GM18520 (cell line): ENCODE results near the gene TTC21B.
"Not testable (repeated sequence)": the region's sequence is repeated elsewhere in the genome, so short reads cannot be mapped to it uniquely, and the experiment has no call there.

Source experiments
- ATAC-seq: cut with Tn5 transposase; IDR thresholded peaks from one replicate; pipeline ENCODE4 v1.9.1; 2021; ENCODE audit not compliant: unreplicated experiment

TTC21B gene

DNA sequence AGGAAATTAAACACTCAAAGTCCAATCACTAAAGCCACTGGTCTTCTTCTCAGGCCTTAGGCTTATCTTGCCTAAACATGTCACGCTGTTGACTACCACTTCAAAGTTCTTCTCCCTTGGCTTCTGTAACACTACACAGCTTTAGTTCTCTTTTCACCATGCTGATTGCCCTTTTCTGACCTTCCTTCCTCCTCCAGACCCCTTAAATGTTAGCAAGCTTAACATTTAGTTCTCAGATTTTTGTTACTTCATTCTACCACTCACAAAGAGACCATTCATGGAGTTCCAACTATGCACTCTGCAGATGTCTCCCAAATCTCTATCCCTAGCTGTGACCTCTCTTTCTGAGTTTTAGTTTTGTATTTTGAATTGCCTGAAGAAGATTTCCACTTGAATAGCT is 64.4 kb downstream of the TTC21B start:
- ATAC-seq, result no peak

DNA sequence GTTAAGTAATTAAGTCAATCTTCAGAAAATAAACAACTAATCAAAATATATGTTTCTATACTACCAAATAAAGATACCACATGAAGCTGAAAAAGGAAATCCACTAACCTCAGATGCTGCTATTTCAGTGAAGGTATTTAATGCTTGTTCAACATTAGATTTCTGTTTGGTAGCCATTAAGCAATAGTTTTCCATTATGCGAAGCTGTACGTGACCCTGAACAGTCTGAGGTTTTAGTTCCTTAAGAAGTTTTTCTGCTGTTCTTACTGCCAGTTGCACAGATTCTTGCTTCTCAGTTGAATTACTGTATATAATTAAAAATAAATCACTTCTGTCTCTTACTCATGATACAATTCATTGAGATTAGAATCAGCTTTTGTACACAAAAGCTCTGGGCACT is 65.4 kb downstream of the TTC21B start:
- ATAC-seq, result no peak

DNA sequence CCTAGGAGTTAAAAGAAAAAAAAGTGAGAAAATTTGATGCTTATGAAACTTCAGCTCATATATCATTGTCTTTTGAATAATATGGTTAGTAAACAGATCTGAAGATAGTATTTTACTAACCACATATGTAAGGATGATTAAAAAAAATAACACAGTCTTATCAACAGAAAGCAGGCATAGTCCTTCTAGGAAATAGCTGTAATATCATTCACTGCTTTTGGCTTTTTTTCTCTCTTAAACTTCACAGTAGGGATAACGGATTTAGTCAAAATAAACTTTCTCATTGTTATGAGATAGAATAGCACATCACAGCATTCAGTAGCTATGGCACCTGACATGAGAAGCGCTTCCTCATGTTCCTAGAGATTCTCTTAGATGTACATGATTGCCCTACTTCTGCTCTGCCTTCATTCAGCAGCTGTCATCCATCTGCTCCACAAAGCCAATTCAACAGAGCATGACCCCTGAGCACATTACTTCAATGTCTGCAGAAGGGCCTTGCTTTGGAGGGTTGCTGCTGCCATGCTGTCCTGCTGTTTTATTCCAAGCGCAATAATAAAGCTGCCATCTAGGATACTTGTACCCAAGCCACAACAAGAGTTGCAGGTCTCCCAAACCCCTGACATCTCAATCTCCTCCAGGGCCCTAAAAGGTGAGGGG is 67.0 kb downstream of the TTC21B start:
- ATAC-seq, result no peak

DNA sequence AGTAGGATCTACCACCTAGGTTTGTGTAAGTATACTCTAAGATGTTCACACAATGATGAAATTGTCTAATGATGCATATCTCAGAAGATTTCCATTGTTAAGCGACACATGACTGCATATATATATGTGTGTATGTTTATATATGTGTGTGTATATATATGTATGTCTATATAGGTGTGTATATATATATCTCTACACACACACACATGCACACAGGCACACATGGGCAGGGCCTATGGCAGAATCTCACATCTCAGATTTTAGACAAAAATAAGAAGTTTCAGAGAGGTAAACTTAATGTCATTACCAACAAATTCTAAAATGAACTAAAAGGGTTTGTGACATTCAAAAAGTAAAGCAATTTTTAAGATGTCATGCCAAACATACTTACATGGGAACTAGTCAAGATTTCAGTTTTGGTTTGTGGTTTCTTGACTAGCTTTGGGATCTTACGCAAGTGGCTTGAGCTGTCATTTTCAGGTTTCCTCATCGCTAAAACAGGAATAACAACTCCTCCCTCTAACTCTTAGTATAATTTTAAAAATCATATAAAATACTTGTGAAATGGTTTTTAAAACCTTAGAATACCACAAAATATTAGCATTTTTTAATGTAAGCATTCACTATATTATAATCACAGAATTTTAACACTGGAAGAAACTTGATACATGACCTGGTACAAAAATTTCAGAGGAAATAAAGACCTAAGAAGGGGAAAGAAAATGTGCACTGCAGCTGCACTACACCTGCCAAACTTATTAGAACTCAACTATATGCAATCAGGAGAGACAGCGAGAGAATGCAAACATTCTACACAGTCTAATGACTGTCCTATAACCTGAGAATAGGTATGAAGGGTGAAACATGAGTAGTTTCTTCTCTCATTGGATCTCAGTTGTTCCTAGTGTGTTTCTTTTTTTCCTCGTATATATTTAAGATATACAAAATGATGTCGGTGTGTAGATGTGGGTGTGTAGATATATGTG is 75.7 kb downstream of the TTC21B start:
- peak; percentile 61 for ATAC-seq

DNA sequence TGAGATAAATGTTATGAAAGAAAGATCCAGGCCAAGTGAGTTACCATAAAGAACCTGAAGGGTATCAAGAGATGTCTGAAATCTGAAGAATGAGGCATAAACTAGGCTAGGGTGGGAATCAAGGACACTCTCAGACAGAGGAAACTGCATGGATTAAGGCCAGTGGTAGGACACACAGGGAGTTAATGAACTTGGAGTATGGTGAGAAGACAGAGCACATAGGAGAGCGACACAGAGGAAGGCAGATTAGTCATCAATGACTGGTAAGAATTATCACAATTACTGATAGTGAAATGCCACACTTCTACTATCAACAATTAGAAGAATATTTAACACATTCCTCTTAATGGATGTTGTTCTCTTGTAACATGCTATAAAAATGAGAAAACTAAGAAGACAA is 76.9 kb downstream of the TTC21B start:
- no peak for ATAC-seq

DNA sequence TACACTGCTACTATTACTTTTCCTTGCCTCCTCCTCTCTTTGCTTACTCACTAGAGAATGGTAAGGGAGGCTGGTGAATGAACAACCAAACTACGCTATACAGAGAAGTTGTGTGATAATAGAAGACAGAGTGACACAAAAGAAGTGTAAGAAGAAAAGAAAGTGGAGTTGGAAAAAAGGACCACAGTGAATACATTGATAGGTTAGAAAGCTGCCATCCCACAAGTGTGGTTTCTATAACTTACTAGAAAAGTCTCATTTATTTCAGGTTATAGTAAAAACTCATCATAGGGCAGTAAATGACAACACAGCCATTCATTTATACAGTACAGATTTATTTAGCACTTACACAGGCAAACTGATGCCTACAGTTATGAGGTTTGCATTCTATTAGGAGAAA is 77.3 kb downstream of the TTC21B start:
- ATAC-seq, result no peak

DNA sequence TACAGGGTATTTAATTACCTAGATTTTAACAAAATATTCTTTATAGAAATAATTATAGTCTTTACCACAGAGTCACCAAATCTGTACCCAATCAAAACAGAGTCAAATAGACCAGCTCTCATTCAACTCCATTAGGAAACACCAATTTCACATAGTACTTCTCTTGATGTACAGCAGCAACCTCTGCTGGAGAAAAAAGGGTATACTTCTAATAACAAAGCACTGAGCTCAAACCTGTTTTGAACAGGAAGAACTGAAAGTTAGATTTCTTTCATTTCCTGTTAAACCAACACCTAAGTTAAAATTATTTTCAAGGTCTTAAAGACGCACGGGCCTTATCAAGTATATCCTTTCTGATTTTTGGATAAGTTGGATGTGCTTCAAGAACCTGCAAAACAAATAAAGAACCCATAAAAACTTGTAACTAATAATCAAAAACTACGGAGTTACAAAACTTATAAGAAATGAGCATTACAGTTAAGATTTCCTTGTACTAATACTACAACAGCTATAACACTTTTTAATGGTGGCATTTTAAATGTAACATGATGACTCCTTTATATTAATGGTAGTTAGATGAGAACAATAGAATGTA is 79.0 kb downstream of the TTC21B start:
- ATAC-seq, result peak; percentile 79

DNA sequence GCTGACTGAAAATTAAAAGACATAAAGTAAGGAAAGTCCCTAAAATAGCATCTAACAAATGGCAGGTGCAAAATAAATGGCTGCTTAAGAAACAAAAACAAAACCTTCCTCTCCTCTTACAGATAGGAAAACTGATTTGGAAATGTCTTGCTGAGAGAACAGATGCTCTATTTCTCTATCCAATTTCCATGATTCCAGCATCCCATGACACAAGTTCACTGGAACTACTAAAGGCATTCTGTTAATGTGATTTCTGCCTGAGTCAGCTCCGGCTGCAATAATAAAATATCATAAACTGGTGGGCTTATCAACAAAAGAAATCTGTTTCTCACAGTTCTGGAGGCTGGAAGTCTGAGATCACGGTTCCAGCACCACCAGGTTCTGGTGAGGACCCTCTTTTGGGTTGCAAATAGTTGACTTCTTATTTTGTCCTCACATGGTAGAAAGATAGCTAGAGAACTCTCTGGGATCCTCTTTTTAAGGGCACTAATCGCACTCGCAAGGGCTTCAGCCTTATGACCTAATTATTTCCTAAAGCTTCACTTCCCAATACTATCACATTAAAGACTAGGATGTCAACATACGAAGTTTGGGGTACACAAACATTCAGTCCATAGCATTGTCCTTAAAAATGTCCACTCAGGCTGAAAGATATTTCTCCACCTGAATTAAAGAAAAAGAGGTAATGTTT is 81.3 kb downstream of the TTC21B start:
- no peak for ATAC-seq

DNA sequence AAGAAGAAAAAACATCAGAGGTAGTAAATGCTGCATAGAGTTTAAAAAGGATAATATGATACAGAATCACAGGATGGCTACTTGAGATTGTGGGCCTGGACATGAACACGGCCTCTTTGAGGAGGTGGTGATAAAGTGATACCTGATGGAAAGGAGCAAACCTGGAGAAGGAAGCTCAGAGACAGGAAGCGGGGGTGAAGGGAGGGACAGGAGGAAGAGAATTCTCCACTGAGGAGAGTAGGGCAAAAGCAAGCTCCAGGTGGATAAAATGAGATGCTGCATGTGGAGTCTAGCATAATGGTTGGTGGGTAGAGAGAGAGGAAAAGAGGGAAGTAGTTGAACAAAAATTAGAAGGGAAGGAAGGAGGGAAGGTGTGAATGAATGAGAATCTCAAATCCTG is 82.6 kb downstream of the TTC21B start:
- ATAC-seq, result no peak

DNA sequence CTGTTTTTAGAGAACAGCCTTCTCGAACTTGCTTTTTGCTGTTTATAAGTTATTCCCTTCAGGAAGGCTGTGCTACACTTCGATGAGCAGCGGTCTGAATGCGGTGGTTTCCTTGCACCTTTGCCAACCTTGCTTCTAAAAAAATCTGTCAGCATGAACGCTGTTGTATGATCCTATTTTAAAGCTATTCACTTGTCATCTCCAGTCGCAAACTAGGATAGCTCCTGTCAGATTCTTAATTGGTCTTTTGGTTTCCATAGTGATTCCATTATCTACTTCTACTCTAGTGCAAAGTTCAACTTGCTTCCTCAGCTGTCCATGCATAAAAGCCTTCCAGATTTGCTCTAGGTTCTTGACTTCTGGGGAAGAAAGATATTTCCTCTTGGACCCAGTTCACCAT is 83.2 kb downstream of the TTC21B start:
- no peak for ATAC-seq

DNA sequence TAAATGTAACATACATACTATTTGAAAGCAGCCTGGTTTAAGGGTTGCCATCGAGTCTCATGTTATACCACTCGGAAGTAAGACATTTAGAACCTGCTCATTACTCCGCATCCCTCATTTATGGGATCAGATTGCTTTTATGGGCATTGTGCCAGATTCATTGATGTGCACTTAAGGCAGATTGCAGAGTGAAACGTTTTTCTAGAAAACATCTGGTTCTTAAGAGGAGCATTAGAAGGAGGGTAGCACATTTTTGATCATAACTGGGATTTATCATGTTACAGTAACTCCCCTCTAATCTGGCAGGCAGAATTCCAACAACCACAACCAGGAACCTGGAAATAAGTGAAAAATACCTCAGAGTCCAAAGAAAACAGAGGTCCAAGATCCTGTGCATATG is 85.4 kb downstream of the TTC21B start:
- ATAC-seq, result no peak

DNA sequence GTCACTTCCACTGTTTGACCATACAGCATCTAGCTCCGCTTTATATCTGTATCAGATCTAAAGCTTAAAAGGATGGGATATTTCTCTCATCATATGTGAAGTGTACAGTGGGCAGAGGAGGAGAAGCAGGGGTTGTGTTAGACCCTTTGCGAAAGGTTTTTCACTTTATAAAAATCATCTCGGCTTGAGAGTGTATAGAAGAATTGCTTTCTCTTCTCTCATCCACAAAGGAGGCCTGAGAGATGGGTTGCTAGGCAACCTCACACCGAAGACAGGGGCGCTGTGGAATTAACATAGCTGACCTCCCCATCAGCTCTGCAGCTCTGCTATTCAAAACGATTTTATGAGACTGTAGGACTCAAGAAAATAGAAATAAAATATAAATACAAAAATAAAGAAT is 89.3 kb downstream of the TTC21B start:
- no peak for ATAC-seq

DNA sequence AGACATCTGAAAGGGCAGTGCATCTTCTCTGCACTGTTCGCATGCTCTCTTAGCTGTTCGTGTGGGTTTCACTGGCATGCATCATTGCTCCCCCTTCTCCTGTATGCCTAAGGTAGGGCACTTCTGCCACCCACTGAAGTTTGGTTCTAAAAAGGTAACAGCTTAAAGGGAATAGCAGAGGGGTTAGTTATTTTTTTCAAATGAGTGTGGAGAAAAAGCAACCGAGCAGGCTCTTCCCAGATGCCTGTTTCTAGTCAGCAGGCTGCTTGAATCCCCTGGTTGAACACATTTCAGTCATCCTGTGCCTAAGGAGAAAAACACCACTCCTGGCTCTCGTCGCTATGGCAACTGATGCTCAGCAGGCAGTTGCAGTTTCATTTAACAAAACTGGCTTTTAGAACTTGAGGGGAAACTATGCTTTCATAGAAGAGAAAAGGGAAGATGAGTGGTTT is 89.7 kb downstream of the TTC21B start:
- no peak for ATAC-seq

DNA sequence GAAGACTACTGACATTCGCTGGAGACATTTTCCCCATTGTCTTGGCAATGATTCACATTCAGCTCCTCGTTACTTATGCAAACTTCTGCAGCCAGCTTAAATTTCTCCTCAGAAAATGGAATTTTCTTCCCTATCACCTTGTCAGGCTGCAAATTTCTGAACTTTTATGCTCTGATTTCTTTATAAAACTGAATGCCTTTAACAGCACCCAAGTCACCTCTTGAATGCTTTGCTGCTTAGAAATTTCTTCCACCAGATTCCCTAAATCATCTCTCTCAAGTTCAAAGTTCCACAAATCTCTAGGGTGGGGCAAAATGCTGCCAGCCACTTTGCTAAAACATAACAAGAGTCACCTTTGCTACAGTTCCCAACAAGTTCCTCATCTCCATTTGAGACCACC is 92.5 kb downstream of the TTC21B start:
- not testable (repeated sequence) for ATAC-seq

DNA sequence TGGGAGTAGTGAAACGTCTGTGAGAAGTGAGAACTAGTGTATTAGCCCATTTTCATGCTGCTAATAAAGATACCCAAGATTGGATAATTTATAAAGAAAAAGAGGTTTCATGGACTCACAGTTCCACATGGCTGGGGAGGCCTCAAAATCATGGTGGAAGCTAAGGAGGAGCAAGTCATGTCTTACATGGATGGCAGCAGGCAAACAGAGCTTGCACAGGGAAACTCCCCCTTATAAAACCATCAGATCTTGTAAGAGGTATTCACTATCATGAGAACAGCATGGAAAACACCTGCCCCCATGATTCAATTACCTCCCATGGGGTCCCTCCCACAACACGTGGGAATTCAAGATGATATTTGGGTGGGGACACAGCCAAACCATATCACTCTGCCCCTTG is 93.9 kb downstream of the TTC21B start:
- not testable (repeated sequence) for ATAC-seq

DNA sequence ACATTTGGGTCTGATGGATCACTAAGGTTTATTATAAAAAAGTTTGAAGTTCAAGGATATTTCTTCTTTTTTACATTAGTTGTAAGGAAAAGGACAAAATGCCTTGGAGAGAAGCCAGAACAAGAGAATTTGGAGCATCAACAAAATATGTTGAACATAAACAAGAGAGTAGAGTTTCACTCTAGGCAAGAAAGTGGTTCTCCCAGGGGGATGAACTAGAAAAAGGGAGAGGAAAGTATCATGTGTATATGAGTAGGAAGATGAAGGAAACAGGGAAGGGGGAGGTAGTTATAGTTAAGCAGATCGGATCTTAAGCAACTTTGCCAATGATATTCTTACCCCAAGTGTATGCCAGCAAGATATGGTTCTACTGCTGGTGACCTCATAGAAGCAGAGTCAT is 95.7 kb downstream of the TTC21B start:
- ATAC-seq, result no peak

DNA sequence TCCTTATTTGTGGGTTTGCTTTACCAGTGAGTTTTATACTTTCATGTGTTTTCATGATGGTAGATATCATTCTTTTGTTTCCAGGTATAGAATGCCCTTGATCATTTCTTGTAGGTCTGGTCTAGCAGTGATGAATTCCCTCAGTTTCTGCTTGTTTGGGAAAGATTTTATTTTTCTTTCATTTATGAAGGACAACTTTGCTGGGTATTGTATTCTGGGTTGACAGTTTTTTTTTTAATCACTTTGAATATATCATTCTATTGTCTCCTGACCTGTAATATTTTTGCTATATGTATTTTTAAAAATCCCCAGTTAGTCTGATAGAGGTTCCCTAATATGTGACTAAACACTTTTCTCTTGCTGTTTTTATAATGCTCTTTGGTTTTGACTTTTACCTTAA is 101.2 kb downstream of the TTC21B start:
- no peak for ATAC-seq

DNA sequence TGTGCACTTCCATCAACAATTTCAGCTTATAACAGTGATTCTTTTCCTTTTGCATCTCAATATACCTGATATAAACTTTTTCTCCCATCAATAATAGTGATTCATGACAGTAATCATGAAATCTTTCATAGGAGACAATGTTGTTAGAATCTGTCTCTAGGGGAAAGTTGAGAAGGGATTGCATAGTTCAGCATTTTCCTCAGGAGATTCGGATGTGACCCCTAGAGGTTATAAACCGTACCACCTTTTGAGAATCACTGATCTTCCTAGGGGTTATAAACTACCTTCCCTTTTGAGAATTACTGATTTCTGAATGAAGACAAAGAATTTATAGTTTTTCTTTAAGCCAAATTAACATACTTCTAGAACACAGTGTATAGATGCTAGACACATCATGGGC is 106.6 kb downstream of the TTC21B start:
- ATAC-seq, result no peak

DNA sequence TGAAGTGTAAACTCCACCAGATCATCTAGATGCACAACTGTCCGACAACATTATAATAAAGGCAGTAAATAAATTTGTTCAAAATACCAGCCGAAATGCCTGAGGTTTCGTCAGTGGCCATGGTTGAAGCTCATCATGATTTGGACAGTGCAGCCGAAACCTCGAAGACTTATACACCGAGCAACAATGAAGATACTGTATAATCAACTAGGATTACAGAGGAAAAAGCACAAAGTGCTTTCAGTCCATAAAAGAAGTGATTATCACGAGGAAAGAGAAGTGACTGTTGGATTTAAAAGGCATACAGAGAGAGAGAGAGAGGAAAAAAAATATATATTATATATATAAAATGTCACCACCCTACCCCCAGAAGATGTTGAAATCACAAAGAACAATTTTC is 107.5 kb downstream of the TTC21B start:
- no peak for ATAC-seq

DNA sequence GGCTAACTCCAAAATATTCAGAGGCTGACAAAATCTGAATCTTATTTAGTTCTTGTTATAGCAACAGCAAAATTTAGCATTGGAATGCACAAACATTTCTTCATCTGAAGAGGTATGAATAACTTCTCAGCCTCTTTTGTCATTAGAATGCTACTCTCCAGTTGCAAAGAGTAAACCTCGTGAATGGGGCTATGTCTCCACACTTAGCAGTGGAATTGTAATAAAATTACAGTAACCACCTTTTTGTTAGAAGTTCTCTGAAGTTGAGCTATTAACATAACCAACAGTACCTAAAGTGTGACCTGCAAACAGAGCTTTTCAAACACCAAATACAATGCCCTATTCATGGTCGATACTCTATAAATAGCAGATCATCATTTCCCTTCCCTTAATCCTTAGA is 109.4 kb downstream of the TTC21B start:
- ATAC-seq, result no peak

DNA sequence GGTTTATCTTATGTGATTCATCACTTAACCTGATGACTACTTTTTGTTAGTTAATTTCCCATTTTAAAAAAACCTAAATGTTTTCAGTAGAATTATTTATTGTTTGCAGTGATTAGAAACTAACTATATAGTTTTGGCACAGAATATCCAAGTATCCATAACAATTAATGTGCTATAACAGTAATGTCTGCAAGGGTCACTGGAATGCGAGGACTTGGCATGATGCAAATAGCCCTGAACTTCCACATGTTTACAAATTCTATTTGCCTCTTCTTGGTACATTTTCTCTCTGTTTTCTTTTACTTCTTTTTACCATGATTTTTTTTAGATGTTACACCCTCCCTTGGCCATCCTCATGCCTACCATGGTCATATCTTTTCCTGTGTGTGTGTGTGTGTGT is 110.2 kb downstream of the TTC21B start:
- ATAC-seq, result no peak
